Epithelial cell of esophagus (primary cell): ENCODE results near the gene TRIM69.
"Not testable (repeated sequence)": the region's sequence is repeated elsewhere in the genome, so short reads cannot be mapped to it uniquely, and the experiment has no call there.

Source experiments
- DNase-seq: peaks from one replicate; pipeline ENCODE4 v3.0.0; 2010; ENCODE audit warnings: low read depth
- H3K4me3 ChIP-seq: 2 replicates; pipeline ENCODE4 v1.5.1; 2011; ENCODE audit warnings: mild to moderate bottlenecking, low read length, control low read depth
- TF ChIP-seq, protein P1 (sequence below): IDR thresholded peaks from 2 replicates; pipeline ENCODE4 v1.5.1; 2011; ENCODE audit warnings: low read depth, mild to moderate bottlenecking, low read length, control low read depth, inconsistent platforms; ENCODE audit not compliant: insufficient read depth; ENCODE audit errors: missing control alignments

TRIM69 gene

DNA sequence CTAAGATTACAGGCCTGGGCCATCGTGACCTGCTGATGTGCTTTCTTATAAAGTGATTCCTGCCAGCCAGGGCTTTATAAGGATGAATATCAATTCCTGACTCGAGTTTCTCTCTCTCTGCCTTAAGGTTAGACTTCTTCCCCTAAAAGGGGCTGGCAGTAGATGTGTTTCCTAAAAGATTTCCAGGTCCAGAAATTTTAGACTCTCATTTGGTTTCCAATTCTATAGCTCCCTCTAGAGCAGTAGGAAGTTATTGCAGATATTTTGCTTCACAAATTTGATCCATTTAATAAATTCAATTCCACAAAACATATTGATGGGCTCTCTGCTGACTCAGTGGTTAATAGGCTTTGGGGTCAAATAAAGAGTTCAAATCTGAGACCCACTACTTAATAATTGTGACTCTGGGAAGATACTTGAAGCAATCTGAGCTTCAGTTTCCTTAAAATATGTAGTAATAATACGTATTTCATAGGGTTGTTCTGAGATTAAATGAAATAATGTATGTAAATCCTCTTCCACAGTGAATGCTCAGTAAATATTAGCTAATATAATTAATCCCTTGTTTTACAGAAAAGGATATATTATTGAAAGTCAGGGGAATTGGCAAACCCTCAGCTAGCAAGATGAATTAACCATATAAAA, 2.1 kb downstream of the TRIM69 start:
- TF ChIP-seq, protein P1, sequence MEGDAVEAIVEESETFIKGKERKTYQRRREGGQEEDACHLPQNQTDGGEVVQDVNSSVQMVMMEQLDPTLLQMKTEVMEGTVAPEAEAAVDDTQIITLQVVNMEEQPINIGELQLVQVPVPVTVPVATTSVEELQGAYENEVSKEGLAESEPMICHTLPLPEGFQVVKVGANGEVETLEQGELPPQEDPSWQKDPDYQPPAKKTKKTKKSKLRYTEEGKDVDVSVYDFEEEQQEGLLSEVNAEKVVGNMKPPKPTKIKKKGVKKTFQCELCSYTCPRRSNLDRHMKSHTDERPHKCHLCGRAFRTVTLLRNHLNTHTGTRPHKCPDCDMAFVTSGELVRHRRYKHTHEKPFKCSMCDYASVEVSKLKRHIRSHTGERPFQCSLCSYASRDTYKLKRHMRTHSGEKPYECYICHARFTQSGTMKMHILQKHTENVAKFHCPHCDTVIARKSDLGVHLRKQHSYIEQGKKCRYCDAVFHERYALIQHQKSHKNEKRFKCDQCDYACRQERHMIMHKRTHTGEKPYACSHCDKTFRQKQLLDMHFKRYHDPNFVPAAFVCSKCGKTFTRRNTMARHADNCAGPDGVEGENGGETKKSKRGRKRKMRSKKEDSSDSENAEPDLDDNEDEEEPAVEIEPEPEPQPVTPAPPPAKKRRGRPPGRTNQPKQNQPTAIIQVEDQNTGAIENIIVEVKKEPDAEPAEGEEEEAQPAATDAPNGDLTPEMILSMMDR: peak; percentile 66
- peak; percentile 58 for DNase-seq
- no peak overlapping the region for H3K4me3 ChIP-seq

DNA sequence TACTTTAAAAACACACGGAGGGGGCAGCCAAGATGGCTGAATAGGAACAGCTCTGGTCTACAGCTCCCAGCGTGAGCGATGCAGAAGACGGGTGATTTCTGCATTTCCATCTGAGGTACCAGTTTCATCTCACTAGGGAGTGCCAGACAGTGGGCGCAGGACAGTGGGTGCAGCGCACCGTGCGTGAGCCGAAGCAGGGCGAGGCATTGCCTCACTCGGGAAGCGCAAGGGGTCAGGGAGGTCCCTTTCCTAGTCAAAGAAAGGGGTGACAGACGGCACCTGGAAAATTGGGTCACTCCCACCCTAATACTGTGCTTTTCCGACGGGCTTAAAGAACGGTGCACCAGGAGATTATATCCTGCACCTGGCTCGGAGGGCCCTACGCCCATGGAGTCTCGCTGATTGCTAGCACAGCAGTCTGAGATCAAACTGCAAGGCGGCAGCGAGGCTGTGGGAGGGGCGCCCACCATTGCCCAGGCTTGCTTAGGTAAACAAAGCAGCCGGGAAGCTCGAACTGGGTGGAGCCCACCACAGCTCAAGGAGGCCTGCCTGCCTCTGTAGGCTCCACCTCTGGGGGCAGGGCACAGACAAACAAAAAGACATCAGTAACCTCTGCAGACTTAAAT, 3.0 kb downstream of the TRIM69 start:
- DNase-seq, H3K4me3 ChIP-seq: not testable (repeated sequence)

DNA sequence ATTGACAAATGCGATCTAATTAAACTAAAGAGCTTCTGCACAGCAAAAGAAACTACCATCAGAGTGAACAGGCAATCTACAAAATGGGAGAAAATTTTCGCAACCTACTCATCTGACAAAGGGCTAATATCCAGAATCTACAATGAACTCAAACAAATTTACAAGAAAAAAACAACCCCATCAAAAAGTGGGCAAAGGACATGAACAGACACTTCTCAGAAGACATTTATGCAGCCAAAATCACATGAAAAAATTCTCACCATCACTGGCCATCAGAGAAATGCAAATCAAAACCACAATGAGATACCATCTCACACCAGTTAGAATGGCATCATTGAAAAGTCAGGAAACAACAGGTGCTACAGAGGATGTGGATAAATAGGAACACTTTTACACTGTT, 7.1 kb downstream of the TRIM69 start:
- H3K4me3 ChIP-seq, DNase-seq: not testable (repeated sequence)

DNA sequence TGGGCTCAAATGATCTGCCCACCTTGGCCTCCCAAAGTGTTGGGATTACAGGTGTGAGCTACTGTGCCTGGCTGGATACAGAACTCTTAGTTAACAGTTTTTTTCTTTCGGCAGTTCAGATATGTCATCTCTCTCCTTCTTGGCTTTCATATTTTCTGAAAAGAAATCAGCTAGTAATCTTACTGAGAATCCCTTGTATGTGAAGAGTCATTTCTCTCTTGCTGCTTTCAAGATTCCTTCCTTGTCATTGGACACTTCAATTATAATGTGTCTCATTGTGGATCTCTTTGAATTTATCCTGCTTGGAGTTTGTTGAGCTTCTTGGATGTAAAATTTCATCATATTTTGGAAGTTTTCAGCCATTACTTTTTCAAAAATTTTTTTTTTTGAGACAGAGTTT, 17.0 kb downstream of the TRIM69 start:
- TF ChIP-seq, protein P1: no peak
- no peak overlapping the region for H3K4me3 ChIP-seq
- no peak for DNase-seq

DNA sequence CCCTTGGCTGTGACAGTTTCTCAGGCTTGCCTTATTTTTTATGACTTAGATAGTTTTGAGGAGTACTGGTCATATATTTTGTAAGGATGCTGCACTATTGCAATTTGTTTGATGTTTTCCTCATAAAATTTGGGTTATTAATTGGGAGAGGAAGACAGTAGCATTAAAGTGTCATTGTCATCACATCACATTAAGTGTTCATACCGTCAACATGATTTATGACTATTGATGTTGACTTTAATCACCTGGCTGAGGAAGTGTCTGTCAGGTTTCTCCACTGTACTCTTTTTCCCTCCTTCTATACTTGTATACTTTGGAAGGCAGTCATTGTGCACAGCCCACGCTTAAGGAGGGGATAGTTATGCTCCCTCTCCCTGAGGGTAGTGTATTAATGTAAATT, 26.9 kb downstream of the TRIM69 start:
- TF ChIP-seq, protein P1: no peak
- no peak for DNase-seq

DNA sequence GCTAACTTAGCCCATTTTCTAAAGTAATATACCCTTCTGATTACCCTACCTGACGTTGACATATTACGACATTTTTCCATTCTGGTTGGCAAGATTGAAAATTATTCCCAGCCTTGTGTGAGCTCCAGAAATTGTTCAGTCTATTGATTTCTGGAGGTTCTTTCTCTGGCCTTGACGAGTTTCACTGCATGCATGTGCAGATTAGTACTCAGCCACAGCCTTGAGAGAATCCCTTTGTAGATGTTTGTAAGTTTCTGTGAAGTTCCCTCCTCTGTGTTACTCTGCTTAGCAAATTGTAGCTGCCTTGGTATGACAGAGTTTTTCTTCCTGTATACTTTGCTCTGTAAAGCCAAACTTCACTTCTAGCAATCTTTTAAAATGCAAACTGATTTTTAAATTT, 27.5 kb downstream of the TRIM69 start:
- DNase-seq: no peak
- no peak overlapping the region for H3K4me3 ChIP-seq
- TF ChIP-seq, protein P1: no peak

More for the DNA sequence above, 26.9 kb downstream of the TRIM69 start:
- H3K4me3 ChIP-seq: no peak overlapping the region

DNA sequence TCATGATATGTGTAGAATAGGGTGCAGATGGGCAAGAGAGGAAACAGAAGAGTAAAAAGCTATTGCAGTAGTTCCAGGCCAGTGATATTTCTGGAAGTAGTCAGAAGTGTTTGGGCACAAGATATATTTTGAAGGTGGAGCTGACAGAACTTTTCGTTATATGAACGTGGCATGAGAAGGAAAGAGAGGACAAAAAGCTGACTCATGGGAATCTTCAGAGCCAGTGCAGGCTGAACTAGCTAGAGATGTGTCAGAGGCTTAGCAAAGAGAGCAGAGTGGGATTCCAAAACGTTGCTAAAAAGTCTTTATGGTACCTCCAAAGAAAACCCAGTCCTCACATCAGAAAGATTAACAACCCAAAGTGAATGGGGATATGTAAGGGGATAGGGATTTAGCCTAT, 28.7 kb downstream of the TRIM69 start:
- TF ChIP-seq, protein P1: no peak
- DNase-seq: no peak
- no peak overlapping the region for H3K4me3 ChIP-seq

DNA sequence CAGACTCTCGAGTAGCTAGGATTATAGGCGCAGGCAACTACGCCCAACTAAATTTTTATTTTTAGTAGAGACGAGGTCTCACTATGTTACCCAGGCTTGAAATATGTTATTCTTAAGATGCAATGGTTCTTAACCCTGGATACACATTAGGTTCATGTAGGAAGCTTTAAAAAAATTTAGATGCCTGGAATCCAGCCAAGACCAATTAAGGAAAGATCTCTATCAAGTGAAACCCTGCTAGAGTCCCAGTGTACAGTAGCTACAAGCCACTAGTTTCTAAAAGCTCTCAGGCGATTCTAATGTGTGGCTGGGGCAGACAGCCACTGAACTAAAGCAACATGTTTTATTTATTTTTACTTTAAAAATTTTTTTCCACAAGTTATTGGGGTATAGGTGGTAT, 33.2 kb downstream of the TRIM69 start:
- no peak overlapping the region for H3K4me3 ChIP-seq
- TF ChIP-seq, protein P1: no peak
- DNase-seq: no peak

DNA sequence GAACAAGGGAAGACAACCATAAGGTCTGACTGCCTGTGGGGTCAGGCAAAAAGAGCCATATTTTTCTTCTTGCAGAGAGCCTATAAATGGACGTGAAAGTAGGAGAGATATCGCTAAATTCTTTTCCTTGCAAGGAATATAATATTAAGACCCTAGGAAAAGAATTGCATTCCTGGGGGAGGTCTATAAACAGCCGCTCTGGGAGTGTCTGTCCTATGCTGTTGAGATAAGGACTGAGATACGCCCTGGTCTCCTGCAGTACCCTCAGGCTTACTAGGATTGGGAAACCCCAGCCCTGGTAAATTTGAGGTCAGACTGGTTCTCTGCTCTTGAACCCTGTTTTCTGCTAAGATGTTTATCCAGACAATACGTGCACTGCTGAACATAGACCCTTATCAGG, 34.4 kb downstream of the TRIM69 start:
- not testable (repeated sequence) for DNase-seq

More for the DNA sequence above, 34.4 kb downstream of the TRIM69 start:
- H3K4me3 ChIP-seq: not testable (repeated sequence)
